ENCODE data around the gene FRMD5. TPM values are rescaled to one million over a fixed set of nuclear protein-coding genes. Genes with fewer than 3 reads are reported as not detected.
A peak's percentile ranks its signal among the peaks of the same experiment; 100 is the strongest.

The FRMD5 gene
- total RNA-seq, 3 donors from 2014 or later = 1.8 to 2.3 (median 1.9) TPM

GRCh38 chr15:43903864-43904290, 291.2 kb downstream of the FRMD5 start:
- DNase-seq (peak in 2 of 3 donors; percentile 25 to 73), ATAC-seq (peak; percentile 68)
- intact Hi-C loops (cut with DNase I, micrococcal nuclease) = loop anchor here (10.0 kb wide), 1 partner anchor 161 kb away; no protein-coding TSS in a partner anchor
- Histone ChIP-seq H3K36me3 (ENCODE audit: low read depth) (no peaks in the 10 kb centered on the region), H3K4me1 (ENCODE audit: low read depth) (no peaks in the 10 kb centered on the region), H3K4me3 (no peak overlapping the region), H3K9me3 (no peaks in the 10 kb centered on the region)
- TF ChIP-seq, protein P1, sequence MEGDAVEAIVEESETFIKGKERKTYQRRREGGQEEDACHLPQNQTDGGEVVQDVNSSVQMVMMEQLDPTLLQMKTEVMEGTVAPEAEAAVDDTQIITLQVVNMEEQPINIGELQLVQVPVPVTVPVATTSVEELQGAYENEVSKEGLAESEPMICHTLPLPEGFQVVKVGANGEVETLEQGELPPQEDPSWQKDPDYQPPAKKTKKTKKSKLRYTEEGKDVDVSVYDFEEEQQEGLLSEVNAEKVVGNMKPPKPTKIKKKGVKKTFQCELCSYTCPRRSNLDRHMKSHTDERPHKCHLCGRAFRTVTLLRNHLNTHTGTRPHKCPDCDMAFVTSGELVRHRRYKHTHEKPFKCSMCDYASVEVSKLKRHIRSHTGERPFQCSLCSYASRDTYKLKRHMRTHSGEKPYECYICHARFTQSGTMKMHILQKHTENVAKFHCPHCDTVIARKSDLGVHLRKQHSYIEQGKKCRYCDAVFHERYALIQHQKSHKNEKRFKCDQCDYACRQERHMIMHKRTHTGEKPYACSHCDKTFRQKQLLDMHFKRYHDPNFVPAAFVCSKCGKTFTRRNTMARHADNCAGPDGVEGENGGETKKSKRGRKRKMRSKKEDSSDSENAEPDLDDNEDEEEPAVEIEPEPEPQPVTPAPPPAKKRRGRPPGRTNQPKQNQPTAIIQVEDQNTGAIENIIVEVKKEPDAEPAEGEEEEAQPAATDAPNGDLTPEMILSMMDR (IDR thresholded peaks at IDR 0.05) = peak; percentile 64

- Histone ChIP-seq H3K9me3 (no peaks in the 10 kb centered on the region), H3K4me1 (ENCODE audit: low read depth) (no peaks in the 10 kb centered on the region), H3K36me3 (ENCODE audit: low read depth) (no peaks in the 10 kb centered on the region), H3K4me3 (no peak overlapping the region)
- DNase-seq (no peak), ATAC-seq (no peak)
- TF ChIP-seq, protein P1 (IDR thresholded peaks at IDR 0.05) = no peak
- intact Hi-C loops (cut with DNase I, micrococcal nuclease) = loop anchor here (10.0 kb wide), 1 partner anchor 163 kb away; no protein-coding TSS in a partner anchor
Observed at GRCh38 chr15:43901495-43901894, 293.6 kb downstream of the FRMD5 start.

DNA sequence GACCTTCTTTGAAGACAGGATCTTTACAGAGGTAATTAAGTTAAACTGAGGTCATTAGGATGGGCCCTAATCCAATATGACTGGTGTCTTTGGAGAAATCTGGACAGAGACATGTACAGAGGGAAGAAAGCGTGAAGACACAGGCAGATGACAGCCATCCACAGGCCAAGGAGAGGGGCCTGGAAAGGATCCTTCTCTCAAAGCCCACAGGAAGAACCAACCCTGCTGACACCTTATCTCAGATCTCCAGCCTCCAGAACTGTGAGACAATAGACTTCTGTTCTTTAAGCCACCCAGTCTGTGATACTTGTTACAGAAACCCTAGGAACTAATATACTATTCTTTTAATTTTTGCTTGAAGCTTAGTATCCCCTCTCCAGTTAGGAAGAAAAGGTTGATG, 294.1 kb downstream of the FRMD5 start:
- Histone ChIP-seq H3K9me3 (no peaks in the 10 kb centered on the region), H3K4me1 (ENCODE audit: low read depth) (no peaks in the 10 kb centered on the region), H3K4me3 (no peak overlapping the region), H3K36me3 (ENCODE audit: low read depth) (no peaks in the 10 kb centered on the region)
- TF ChIP-seq, protein P1 (IDR thresholded peaks at IDR 0.05) = no peak
- ATAC-seq (no peak), DNase-seq (no peak)
- intact Hi-C loops (cut with DNase I, micrococcal nuclease) = loop anchor here (10.0 kb wide), 1 partner anchor 164 kb away; no protein-coding TSS in a partner anchor

GRCh38 chr15:43899928-43900327, 295.1 kb downstream of the FRMD5 start:
- Histone ChIP-seq H3K4me1 (ENCODE audit: low read depth) (no peaks in the 10 kb centered on the region), H3K36me3 (ENCODE audit: low read depth) (no peaks in the 10 kb centered on the region), H3K9me3 (no peaks in the 10 kb centered on the region), H3K4me3 (no peak overlapping the region)
- DNase-seq (no peak), ATAC-seq (no peak)
- TF ChIP-seq, protein P1 (IDR thresholded peaks at IDR 0.05) = no peak
- intact Hi-C loops (cut with DNase I, micrococcal nuclease) = loop anchor here (10.0 kb wide), 1 partner anchor 165 kb away; no protein-coding TSS in a partner anchor

DNA sequence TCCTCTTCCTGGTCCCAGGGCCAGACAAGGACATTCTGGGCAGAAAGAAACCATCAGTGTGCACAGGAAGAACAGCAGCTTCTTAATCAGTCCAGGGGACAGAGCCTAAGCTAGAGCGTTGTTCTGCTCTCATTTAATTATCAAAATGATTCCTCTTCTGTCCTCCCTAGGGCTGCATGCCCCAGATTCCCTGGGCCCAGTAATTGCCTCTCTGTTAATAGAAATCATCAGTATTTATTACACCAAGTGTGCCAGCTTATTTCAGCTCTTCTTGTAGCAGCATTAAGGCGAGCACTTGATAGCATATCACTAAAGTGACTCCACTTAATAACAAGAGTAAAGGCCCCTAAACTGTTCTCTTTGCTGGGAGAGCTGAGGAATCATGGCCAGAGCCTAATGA, 296.2 kb downstream of the FRMD5 start:
- TF ChIP-seq, protein P1 (IDR thresholded peaks at IDR 0.05) = no peak
- H3K4me3 ChIP-seq = no peak overlapping the region
- H3K9me3 ChIP-seq = no peaks in the 10 kb centered on the region
- ATAC-seq = no peak
- no peaks in the 10 kb centered on the region for H3K36me3 ChIP-seq (ENCODE audit: low read depth)
- H3K4me1 ChIP-seq (ENCODE audit: low read depth) = no peaks in the 10 kb centered on the region
- intact Hi-C loops (cut with DNase I, micrococcal nuclease) = no loop called here
- DNase-seq = no peak

DNA sequence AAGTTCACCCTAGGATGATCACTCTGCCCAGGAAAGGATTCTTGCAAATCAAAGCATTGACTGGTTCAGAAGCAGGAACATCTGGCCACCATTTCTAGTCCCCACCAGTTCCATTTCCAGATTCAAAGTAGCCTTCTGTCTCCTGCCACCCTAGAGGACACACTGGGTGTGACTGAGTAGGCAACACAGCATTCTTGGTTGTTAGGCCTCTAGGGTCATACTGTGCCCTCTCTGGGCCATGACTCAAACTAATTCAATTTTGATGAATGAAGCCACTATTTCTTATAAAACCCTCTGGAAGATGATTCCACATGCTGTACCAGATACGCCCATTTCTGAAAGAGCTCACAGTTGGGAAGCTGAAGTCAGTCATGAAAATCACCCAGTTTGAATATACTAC, 298.5 kb downstream of the FRMD5 start:
- intact Hi-C loops (cut with DNase I, micrococcal nuclease) = no loop called here
- Histone ChIP-seq H3K4me1 (ENCODE audit: low read depth) (no peaks in the 10 kb centered on the region), H3K36me3 (ENCODE audit: low read depth) (no peaks in the 10 kb centered on the region), H3K4me3 (no peak overlapping the region), H3K9me3 (no peaks in the 10 kb centered on the region)
- DNase-seq (no peak), ATAC-seq (no peak)
- TF ChIP-seq, protein P1 (IDR thresholded peaks at IDR 0.05) = no peak
